ENCODE measurements around the gene INTS7. TPM values are rescaled to one million over a fixed set of nuclear protein-coding genes. Genes with fewer than 3 reads are reported as not detected.

Gene INTS7
- polyA plus RNA-seq, 3 donors = 6.1 to 10.7 (median 7.6) TPM

DNA sequence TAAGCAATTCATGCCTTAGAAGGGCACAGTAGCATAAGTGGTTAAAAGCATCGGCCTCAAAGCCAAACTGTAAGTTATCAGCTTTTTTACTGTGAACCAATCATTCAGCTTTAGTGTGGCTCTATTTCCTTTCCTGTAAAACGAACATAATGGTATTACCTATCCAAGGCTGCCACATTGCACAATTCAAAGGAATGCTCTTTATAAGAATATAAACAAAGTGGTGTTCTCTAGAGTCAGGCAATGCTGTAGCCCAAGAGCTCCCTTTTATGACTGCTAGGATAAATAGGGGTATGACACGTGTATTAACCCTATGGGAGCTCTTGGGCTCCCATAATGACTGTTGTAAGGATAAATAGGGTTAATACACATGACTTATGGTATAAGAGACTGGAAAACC lies 25.4 kb downstream of the INTS7 start:
- no peak for DNase-seq
- peaks cover 21 to 62% of the 10 kb centered on the region in 2 donors for H3K36me3 ChIP-seq (replicated peaks in 1 of 2; ENCODE audit: control insufficient read depth in 1 of 2, insufficient read depth in 2 of 2, low read length in 2 of 2)
- H3K4me2 ChIP-seq (replicated peaks; ENCODE audit: extremely low read depth, low read length, poor library complexity, severe bottlenecking) = no peak overlapping the region
- intact Hi-C loops (cut with micrococcal nuclease) = no loop called here
- H3K27ac ChIP-seq (ENCODE audit: low read depth in 1 of 2, low read length in 2 of 2) = no peak overlapping the region
- no peaks in the 10 kb centered on the region for H4K20me1 ChIP-seq (ENCODE audit: insufficient read depth, low read length)
- Mint-ChIP-seq H3K4me3 (no peak overlapping the region), H3K4me1 (no peaks in the 10 kb centered on the region), H3K36me3 (peaks cover 38 to 42% of the 10 kb centered on the region in 2 donors), H3K27me3 (ENCODE audit: low read depth in 3 of 3) (no peaks in the 10 kb centered on the region), H3K9me3 (peaks cover 0 to 2% (median 0%) of the 10 kb centered on the region in 7 donors), H3K27ac (no peak overlapping the region)
- 70% methylated on average over 2 of the region's 3 CpGs for WGBS (ENCODE audit: insufficient coverage)
- no peaks in the 10 kb centered on the region for H3K9me3 ChIP-seq (replicated peaks in 1 of 2; ENCODE audit: control insufficient read depth in 1 of 2, insufficient read depth in 1 of 2, low read length in 2 of 2)
- no peak overlapping the region for H3K9ac ChIP-seq (ENCODE audit: insufficient read depth, low read length, poor library complexity, severe bottlenecking)
- no peaks in the 10 kb centered on the region for H3K27me3 ChIP-seq (ENCODE audit: control insufficient read depth in 2 of 2, insufficient read depth in 2 of 2, low read length in 2 of 2)
- H3K4me3 ChIP-seq (replicated peaks in 1 of 3; ENCODE audit: low read depth in 2 of 3, low read length in 3 of 3) = no peak overlapping the region
- H3K79me2 ChIP-seq (ENCODE audit: insufficient read depth, low read length) = no peaks in the 10 kb centered on the region
- no peaks in the 10 kb centered on the region for H3K4me1 ChIP-seq (ENCODE audit: control insufficient read depth in 1 of 2, insufficient read depth in 2 of 2, low read length in 2 of 2)
- H2AFZ ChIP-seq (ENCODE audit: insufficient read depth, low read depth, low read length, poor library complexity, severe bottlenecking) = no peak overlapping the region
- TF ChIP-seq, protein P1, sequence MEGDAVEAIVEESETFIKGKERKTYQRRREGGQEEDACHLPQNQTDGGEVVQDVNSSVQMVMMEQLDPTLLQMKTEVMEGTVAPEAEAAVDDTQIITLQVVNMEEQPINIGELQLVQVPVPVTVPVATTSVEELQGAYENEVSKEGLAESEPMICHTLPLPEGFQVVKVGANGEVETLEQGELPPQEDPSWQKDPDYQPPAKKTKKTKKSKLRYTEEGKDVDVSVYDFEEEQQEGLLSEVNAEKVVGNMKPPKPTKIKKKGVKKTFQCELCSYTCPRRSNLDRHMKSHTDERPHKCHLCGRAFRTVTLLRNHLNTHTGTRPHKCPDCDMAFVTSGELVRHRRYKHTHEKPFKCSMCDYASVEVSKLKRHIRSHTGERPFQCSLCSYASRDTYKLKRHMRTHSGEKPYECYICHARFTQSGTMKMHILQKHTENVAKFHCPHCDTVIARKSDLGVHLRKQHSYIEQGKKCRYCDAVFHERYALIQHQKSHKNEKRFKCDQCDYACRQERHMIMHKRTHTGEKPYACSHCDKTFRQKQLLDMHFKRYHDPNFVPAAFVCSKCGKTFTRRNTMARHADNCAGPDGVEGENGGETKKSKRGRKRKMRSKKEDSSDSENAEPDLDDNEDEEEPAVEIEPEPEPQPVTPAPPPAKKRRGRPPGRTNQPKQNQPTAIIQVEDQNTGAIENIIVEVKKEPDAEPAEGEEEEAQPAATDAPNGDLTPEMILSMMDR (IDR thresholded peaks at IDR 0.05) = no peak

DNA sequence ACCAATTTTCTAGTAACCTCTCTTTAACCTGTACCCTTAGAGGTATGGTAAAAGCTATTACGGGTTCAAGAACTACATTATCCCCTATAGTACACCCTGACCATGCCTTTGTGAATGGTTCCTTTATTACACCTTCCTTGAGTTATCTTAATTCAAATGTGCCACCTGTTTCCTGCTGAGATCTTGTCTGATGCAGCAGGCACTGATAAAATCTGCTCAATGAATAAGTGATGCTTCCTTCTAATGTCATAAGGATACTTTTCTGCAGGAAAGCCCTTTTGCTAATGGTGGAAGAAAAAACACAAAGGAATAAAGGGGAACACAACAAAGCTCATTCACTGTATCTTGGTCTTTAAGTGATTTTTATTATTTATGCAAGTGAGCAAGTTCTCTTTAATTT lies 25.8 kb downstream of the INTS7 start:
- Histone ChIP-seq H3K4me1 (ENCODE audit: control insufficient read depth in 1 of 2, insufficient read depth in 2 of 2, low read length in 2 of 2) (no peaks in the 10 kb centered on the region), H3K36me3 (replicated peaks in 1 of 2; ENCODE audit: control insufficient read depth in 1 of 2, insufficient read depth in 2 of 2, low read length in 2 of 2) (peaks cover 25 to 66% of the 10 kb centered on the region in 2 donors), H2AFZ (ENCODE audit: insufficient read depth, low read depth, low read length, poor library complexity, severe bottlenecking) (no peak overlapping the region), H4K20me1 (ENCODE audit: insufficient read depth, low read length) (no peaks in the 10 kb centered on the region), H3K9me3 (replicated peaks in 1 of 2; ENCODE audit: control insufficient read depth in 1 of 2, insufficient read depth in 1 of 2, low read length in 2 of 2) (no peaks in the 10 kb centered on the region), H3K9ac (ENCODE audit: insufficient read depth, low read length, poor library complexity, severe bottlenecking) (no peak overlapping the region), H3K4me3 (replicated peaks in 1 of 3; ENCODE audit: low read depth in 2 of 3, low read length in 3 of 3) (no peak overlapping the region), H3K27ac (ENCODE audit: low read depth in 1 of 2, low read length in 2 of 2) (no peak overlapping the region), H3K27me3 (ENCODE audit: control insufficient read depth in 2 of 2, insufficient read depth in 2 of 2, low read length in 2 of 2) (no peaks in the 10 kb centered on the region), H3K4me2 (replicated peaks; ENCODE audit: extremely low read depth, low read length, poor library complexity, severe bottlenecking) (no peak overlapping the region), H3K79me2 (ENCODE audit: insufficient read depth, low read length) (no peaks in the 10 kb centered on the region)
- Mint-ChIP-seq H3K9me3 (peaks cover 0 to 1% (median 0%) of the 10 kb centered on the region in 7 donors), H3K36me3 (peaks cover 39 to 40% of the 10 kb centered on the region in 2 donors), H3K27ac (no peak overlapping the region), H3K27me3 (ENCODE audit: low read depth in 3 of 3) (no peaks in the 10 kb centered on the region), H3K4me1 (no peaks in the 10 kb centered on the region), H3K4me3 (no peak overlapping the region)
- WGBS (ENCODE audit: insufficient coverage) = no CpG with 5 or more reads among the region's 1 CpG
- DNase-seq = no peak
- TF ChIP-seq, protein P1 (IDR thresholded peaks at IDR 0.05) = no peak
- intact Hi-C loops (cut with micrococcal nuclease) = no loop called here

All from CD14-positive monocyte (primary cell).